ENCODE results near the gene PTRH1.

GRCh38 chr9:127667906-127668305 is 47.6 kb downstream of the PTRH1 start:
- no peak for TF ChIP-seq EZH2 (IDR thresholded peaks at IDR 0.05; ENCODE audit: low read depth)
- TF ChIP-seq CTCF (conservative IDR thresholded peaks at IDR 0.05): no peak
